ENCODE measurements around the gene CHAT. TPM values are rescaled to one million over a fixed set of nuclear protein-coding genes. Genes with fewer than 3 reads are reported as not detected.

The CHAT gene
- total RNA-seq, 1 experiment from 2014 or later, result 0.18 TPM

- DNase-seq, result peak in 1 of 2 experiments; percentile 30
- H3K9me3 Mint-ChIP-seq (ENCODE audit: unreplicated experiment), result no peaks in the 10 kb centered on the region
- H3K27ac Mint-ChIP-seq (ENCODE audit: unreplicated experiment), result no peak overlapping the region
- no peaks in the 10 kb centered on the region for H3K4me1 Mint-ChIP-seq (ENCODE audit: low read depth, unreplicated experiment)
- Histone ChIP-seq H3K27me3 (replicated peaks; ENCODE audit: control insufficient read depth, insufficient read depth, low read length) (no peaks in the 10 kb centered on the region), H3K4me1 (no peaks in the 10 kb centered on the region), H3K9me3 (no peaks in the 10 kb centered on the region), H3K36me3 (ENCODE audit: control insufficient read depth, insufficient read depth, low read length) (no peaks in the 10 kb centered on the region), H3K4me3 (ENCODE audit: low read depth, low read length) (no peak overlapping the region)
- no peak for TF ChIP-seq CTCF (IDR thresholded peaks at IDR 0.05; ENCODE audit: insufficient read depth in 1 of 2, low read depth in 1 of 2, low read length in 1 of 2, severe bottlenecking in 1 of 2, unreplicated experiment in 1 of 2)
- POLR2A ChIA-PET, result no interaction called here
- H3K36me3 Mint-ChIP-seq (ENCODE audit: insufficient read depth, unreplicated experiment), result no peaks in the 10 kb centered on the region
- CTCF ChIA-PET, result no interaction called here
- H3K27me3 Mint-ChIP-seq (ENCODE audit: insufficient read depth, unreplicated experiment), result peaks cover 15% of the 10 kb centered on the region
- BruUV-seq (replicated peaks), result no TSS peak
- no peak overlapping the region for H3K4me3 Mint-ChIP-seq (ENCODE audit: unreplicated experiment)
- intact Hi-C loops (cut with micrococcal nuclease; ENCODE audit: unreplicated experiment), result no loop called here
These were observed 29.6 kb downstream of the CHAT start for GRCh38 chr10:49643241-49644034.

GRCh38 chr10:49644035-49644646 lies 30.3 kb downstream of the CHAT start:
- H3K4me1 Mint-ChIP-seq (ENCODE audit: low read depth, unreplicated experiment), result no peaks in the 10 kb centered on the region
- ChIA-PET POLR2A (no interaction called here), CTCF (no interaction called here)
- H3K36me3 Mint-ChIP-seq (ENCODE audit: insufficient read depth, unreplicated experiment), result no peaks in the 10 kb centered on the region
- H3K27ac Mint-ChIP-seq (ENCODE audit: unreplicated experiment), result no peak overlapping the region
- Histone ChIP-seq H3K4me1 (no peaks in the 10 kb centered on the region), H3K27me3 (replicated peaks; ENCODE audit: control insufficient read depth, insufficient read depth, low read length) (no peaks in the 10 kb centered on the region), H3K9me3 (no peaks in the 10 kb centered on the region), H3K4me3 (ENCODE audit: low read depth, low read length) (no peak overlapping the region), H3K36me3 (ENCODE audit: control insufficient read depth, insufficient read depth, low read length) (no peaks in the 10 kb centered on the region)
- H3K27me3 Mint-ChIP-seq (ENCODE audit: insufficient read depth, unreplicated experiment), result peaks cover 14% of the 10 kb centered on the region
- intact Hi-C loops (cut with micrococcal nuclease; ENCODE audit: unreplicated experiment), result no loop called here
- BruUV-seq (replicated peaks), result no TSS peak
- no peak overlapping the region for H3K4me3 Mint-ChIP-seq (ENCODE audit: unreplicated experiment)
- no peak for TF ChIP-seq CTCF (IDR thresholded peaks at IDR 0.05; ENCODE audit: insufficient read depth in 1 of 2, low read depth in 1 of 2, low read length in 1 of 2, severe bottlenecking in 1 of 2, unreplicated experiment in 1 of 2)
- DNase-seq, result peak in 1 of 2 experiments; percentile 38
- H3K9me3 Mint-ChIP-seq (ENCODE audit: unreplicated experiment), result no peaks in the 10 kb centered on the region

GRCh38 chr10:49645417-49645816 lies 31.6 kb downstream of the CHAT start:
- BruUV-seq (replicated peaks), result no TSS peak
- DNase-seq, result peak in 1 of 2 experiments; percentile 22
- ChIA-PET CTCF (no interaction called here), POLR2A (no interaction called here)
- no peaks in the 10 kb centered on the region for H3K9me3 Mint-ChIP-seq (ENCODE audit: unreplicated experiment)
- H3K27me3 Mint-ChIP-seq (ENCODE audit: insufficient read depth, unreplicated experiment), result peaks cover 6% of the 10 kb centered on the region
- no peaks in the 10 kb centered on the region for H3K27me3 ChIP-seq (replicated peaks; ENCODE audit: control insufficient read depth, insufficient read depth, low read length)
- H3K4me1 ChIP-seq, result no peaks in the 10 kb centered on the region
- no peaks in the 10 kb centered on the region for H3K36me3 ChIP-seq (ENCODE audit: control insufficient read depth, insufficient read depth, low read length)
- intact Hi-C loops (cut with micrococcal nuclease; ENCODE audit: unreplicated experiment), result no loop called here
- no peak for TF ChIP-seq CTCF (IDR thresholded peaks at IDR 0.05; ENCODE audit: insufficient read depth in 1 of 2, low read depth in 1 of 2, low read length in 1 of 2, severe bottlenecking in 1 of 2, unreplicated experiment in 1 of 2)
- no peak overlapping the region for H3K27ac Mint-ChIP-seq (ENCODE audit: unreplicated experiment)
- no peaks in the 10 kb centered on the region for H3K4me1 Mint-ChIP-seq (ENCODE audit: low read depth, unreplicated experiment)
- H3K9me3 ChIP-seq, result no peaks in the 10 kb centered on the region
- H3K4me3 Mint-ChIP-seq (ENCODE audit: unreplicated experiment), result no peak overlapping the region
- H3K36me3 Mint-ChIP-seq (ENCODE audit: insufficient read depth, unreplicated experiment), result no peaks in the 10 kb centered on the region
- H3K4me3 ChIP-seq (ENCODE audit: low read depth, low read length), result no peak overlapping the region

Measured in Caco-2 (cell line).